HG03066 (cell line): ENCODE results near the gene LDAH.

Experiments
- ATAC-seq: cut with Tn5 transposase; IDR thresholded peaks from one replicate; pipeline ENCODE4 v1.9.1; 2021; ENCODE audit warnings: low read depth; ENCODE audit not compliant: unreplicated experiment

LDAH gene

DNA sequence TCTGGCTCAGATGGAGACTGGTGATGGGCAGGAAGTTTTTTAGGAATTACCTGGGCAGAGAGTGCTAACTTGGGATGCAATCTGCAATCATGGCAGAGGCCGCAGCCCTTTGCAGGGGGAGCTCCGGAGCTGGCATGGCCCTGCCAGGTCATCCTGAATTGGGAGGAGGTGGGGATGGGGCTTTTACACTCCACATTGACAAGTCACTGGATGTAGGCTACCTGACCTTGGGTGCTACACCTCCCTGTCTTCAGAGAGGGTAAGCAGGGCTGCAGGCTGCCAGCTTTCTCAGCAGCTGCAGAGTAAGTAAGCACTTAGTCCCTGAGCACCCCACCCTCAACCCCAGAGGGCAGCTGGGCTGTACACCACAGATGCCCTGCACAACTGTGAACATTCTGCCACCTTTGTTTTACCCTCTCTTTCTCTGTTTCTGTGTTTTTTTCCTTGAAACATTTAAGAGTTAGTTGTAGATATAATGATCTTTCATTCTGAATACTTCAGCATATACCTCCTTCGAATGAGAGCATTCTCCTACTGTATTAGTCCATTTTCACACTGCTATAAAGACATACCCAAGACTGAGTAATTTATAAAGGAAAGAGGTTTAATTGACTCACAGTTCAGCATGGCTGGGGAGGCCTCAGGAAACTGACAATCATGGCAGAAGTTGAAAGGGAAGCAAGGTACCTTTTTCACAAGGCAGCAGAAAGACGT lies 165.2 kb downstream of the LDAH start:
- no peak for ATAC-seq

DNA sequence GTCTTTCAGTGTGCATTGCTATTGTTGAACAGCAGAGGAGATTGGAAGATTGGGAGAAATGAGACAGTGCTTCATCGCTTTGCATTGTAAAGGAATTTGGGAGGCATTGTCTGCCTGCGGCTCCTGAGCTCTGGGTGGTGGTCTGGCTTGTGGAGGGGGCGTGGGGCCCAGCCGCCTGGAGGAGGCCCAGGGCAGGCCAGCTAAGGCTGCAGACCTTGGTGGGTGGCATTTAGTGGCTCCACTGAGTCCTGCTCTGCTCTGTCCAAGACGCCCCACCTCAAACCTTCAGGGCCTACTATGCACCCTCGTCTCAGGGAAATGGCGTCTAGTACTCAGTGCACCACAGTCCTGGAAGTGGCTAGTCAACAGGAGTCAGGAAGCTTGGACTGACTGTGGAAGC lies 166.3 kb downstream of the LDAH start:
- no peak for ATAC-seq

GRCh38 chr2:20654535-20654813 lies 168.4 kb downstream of the LDAH start:
- ATAC-seq: no peak

DNA sequence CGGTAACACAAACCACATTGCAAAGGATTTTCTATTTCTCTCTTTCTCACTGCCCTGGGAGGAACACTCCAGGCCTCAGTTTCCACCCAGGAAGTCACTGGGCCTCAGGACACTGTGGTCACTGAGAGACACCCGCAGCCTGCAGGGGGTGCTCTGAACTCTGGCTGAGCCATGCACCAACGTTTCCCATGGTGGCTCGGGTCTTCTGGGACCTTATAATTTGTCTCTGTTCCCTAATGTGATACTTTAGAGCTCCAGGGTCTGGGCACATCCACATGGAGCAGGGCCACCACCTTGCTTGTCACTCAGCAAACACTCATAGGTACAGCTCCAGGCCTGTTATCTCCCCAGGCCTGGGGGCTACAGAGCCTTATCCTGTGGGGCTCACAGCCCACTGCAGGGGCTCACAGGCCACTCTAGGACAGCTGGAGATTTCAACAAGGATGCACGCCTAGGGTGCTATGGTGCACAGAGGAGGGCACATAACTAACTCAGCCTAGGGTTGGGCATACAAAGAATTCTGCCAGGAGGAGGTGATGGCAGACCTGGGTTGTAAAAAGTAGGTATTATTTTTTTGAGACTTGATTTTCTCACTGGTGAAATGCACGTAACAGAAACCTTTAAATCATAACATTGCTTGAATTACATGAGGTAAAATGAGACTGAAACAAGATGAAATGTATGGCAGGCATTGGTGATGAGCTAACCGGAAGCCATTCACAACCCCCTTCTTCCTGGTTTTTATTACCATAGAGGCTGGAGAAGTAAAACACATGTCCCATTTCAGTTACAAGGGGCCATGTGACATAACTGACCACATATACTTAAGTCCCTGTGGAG lies 169.0 kb downstream of the LDAH start:
- ATAC-seq: no peak

- no peak for ATAC-seq
Observed at GRCh38 chr2:20652673-20653575, 170.0 kb downstream of the LDAH start.

GRCh38 chr2:20652141-20652540 lies 170.8 kb downstream of the LDAH start:
- ATAC-seq: no peak

DNA sequence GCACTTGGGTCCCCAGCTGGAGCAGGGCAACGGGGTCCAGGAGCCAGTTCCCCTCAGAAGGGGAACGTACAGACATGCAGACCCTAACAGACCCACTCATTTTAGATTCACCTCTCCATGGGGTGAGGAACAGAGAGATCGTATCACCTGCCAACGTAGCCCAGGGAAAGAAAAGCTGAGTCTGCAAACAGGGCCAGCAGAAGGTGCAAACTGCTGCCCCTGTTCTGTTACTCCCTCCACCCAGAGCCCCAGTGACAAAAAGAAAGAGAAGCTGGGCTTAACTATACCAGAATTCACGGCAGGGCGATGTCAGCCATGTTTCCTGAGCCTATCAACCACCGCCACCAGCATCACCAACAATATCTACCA lies 171.2 kb downstream of the LDAH start:
- ATAC-seq: no peak

DNA sequence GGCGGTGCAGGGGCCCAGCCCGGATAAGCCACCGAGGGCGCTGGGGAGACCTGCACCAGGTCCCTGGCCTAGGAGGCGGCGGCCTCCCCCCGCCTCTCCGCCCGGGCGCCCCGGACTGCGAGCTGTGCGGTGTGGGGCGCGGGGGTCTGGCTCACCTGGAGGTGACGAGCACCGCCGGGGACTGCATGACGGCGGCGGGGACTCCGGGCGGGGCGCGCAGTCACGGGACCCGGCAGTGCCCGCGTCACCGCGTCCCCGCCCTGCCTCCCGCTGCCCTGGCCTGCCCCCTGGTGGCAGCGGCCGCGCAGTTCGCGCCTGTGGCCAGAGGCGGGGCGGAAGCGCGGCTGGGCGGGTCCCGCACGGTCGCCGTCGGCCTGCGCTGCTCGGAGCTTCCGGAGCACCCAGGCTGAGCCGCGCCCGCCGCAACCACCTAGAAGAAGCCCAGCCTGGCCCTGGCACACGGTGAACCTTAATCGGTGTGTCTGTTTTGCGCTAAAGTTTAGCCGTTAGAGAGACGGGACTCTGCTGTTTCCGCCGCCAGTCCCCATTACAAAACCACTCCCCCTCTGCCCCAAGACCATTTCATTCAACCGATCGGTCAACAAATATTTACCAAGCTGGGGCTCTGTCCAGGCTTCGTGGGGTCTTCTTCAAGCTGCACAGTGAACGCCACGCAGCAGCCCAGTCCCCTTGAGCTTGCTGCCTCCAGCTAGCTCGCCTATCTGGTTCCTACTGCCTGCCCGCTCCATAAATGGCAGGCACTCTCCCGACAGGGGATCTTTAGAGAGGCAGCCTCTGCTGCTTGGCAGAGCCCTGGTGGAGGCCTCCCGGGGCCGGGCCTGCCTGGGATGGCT lies 171.8 kb downstream of the LDAH start, which contains the start of gene HS1BP3:
Gene HS1BP3, minus strand, starts transcription at position 222 of the 854 bp plus-strand sequence. Its CDS starts 35 bp downstream, at position 187.
- peak; percentile 95 for ATAC-seq

GRCh38 chr2:20650393-20650876 lies 172.5 kb downstream of the LDAH start:
- no peak for ATAC-seq

GRCh38 chr2:20649976-20650375 lies 172.9 kb downstream of the LDAH start:
- ATAC-seq: no peak

DNA sequence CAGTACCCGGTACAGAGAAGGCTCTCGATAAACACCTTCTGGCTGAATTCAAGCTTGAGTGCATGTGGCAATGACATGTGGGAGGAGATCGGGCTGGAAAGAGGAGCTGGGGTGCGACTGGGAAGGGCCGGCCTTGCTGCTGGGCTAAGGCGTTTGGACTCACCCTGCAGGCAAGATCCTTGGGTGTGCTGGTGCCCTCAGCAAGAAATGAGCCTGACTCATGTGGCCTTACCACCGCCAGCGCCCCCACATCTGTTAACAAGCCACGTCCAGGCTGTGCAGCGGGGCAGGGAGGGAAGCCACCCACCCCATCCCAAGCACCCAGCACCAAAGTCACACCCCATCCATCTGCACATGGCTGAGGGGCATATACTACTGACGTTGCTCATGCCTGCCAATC lies 173.3 kb downstream of the LDAH start:
- no peak for ATAC-seq

GRCh38 chr2:20648831-20649230 lies 174.1 kb downstream of the LDAH start:
- no peak for ATAC-seq

DNA sequence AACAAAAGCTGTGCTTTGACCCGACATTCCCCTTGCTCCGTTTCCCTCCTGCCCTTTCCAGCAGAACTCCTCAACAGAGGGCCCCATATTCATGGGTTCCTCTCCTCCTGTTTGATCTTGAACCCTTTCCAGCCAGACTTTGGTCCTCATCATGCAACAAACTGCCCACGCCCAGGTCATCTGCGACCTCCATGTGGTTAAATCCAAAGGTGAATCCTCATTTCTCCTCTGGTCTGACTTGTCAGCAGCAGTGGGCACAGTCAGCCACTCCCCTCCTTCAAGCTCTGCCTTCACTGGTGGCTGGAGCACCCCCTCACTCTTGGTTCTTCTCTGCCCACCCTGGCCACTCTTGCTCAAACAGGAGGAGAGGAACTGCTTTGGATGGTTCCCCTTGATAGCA lies 174.7 kb downstream of the LDAH start:
- no peak for ATAC-seq

- no peak for ATAC-seq
Observed at GRCh38 chr2:20647738-20648137, 175.2 kb downstream of the LDAH start.

DNA sequence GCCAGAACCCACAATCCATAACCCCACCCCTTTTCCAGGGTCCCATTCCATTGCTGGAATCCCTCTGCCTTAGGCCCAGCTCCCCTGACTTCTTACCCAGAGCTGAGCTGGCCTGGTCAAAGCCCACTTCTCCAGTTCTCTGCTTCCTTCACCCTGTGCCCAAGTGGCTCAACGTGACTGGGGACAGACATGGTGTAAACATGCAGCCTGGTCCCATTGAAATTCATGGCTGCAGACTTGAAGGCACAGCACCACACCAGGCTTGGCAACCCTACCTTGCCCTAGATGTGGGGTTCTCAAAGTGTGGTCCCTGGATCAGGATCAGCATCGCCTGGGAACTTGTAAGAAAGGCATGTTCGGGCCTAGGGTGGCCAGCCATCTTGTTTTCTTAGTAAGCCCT lies 175.7 kb downstream of the LDAH start:
- ATAC-seq: no peak

DNA sequence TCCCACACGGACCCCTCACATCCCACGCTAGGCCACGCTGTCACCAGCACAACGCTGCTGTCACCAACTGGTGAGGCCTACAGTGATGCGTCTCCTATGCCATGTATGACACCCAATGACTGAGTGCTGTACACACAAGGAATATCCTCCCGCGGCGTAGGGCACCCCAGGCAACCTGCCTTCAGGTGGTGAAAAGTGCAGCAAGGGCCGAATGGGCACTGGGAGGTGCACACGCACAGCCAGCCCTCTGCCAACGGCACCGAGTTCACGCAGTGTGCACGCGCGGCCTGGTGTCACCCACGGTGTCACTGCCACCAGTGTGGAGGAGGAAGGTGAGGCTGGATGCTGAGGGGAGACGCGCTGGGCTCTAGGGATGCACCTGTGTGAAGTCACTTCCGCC lies 176.5 kb downstream of the LDAH start:
- no peak for ATAC-seq

- ATAC-seq: no peak
Observed at GRCh38 chr2:20645761-20646160, 177.1 kb downstream of the LDAH start.

- no peak for ATAC-seq
Observed at GRCh38 chr2:20645301-20645701, 177.6 kb downstream of the LDAH start.

DNA sequence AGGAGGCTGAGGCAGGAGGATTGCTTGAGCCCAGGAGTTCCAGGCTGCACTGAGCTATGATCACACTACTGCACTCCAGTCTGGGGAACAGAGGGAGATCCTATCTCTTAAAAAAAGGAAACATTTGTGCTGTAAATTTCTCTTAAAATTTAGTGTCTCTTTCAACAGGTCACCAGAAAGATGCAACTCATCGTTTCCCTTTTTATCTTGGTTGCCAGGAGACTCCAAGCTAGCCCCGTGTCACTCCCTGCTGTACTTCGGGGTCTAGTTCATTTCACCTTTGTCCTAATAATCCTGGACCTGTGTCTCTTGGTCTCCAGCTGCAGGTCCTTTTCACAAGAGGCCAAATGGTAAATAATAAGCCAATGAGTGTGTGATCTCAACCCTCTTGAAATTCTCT lies 179.1 kb downstream of the LDAH start:
- ATAC-seq: no peak

DNA sequence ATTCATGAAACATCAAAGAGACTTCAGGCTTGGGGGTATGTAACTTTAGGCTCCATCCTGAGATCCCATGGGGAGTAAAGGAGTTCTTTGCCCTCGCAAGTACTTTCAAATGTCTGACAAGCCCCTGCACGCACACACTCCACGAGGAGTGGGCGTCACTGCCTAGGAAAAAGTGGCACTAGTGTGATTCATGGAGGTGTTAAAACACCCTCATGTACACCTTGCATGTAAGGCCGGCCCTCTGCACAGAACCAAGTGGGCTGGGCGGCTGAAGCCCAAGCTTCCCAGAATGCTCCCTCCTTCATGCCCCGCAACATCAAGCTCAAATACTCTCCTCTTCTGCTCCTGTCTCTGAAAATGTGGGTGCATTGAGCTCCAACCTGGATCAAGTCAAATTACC lies 179.8 kb downstream of the LDAH start:
- no peak for ATAC-seq
